GM18499 (cell line): Measurements from ENCODE around the gene FAM53A.

Experiments used
- ATAC-seq: cut with Tn5 transposase; IDR thresholded peaks from one replicate; pipeline ENCODE4 v1.9.1; 2021; ENCODE audit warnings: moderate number of reproducible peaks; ENCODE audit not compliant: insufficient read depth, unreplicated experiment

Gene FAM53A

DNA sequence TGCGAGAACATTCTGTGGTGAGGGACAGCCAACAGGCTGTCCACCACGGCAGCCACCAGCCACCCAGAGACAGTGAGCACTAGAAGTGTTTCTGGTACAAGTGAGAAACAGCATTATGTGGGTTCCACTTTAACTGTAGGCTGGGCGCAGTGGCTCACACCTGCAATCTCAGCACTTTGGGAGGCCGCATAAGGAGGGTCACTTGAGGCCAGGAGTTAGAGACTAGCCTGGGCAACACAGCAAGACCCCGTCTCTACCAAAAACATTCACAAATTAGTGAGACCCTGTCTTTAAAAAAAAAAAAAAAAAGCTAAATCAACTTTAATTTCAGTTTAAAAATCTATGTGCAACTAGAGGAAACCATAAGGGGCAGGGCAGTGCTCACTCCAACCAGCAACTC, 20.6 kb downstream of the FAM53A start:
- ATAC-seq = no peak

GRCh38 chr4:1661695-1662094, 22.4 kb downstream of the FAM53A start:
- ATAC-seq = no peak

DNA sequence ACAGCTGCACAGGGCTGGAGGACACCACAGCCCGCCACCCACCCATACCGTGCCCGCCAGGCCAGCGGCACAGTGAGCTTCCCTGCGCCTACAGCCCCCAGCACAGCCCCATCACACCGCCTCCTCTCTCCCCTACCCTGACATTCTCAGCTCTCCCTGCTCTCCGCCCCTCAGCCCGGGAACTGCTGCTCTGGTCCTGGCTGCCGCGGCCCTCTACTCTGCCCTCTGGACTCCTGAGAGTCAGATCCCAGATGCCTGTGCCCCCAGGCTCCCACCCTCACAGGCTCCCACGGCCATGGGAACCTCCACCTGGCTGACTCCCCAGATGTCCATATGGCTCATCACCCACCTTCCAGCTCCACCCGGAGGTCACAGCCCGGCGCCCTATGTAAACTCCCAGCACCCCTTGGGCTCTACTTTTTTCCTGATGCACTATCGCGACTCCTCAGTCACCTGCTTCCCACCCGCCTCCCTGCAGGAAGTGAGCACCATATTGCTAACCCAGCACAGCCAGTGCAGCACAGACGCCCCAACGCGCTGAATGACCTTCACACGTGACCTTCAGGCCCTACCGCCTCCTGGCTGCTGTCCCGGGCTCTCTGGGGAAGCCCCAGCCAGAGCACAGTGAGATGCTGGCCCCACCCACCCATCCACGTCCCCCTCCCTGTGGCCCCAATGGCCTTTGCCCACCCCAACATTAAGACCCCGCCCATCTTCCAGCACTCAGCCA, 23.0 kb downstream of the FAM53A start:
- no peak for ATAC-seq

- ATAC-seq = no peak
Observed at GRCh38 chr4:1659104-1660043, 24.7 kb downstream of the FAM53A start.

GRCh38 chr4:1658581-1658980, 25.5 kb downstream of the FAM53A start:
- ATAC-seq = no peak

GRCh38 chr4:1658146-1658545, 26.0 kb downstream of the FAM53A start:
- no peak for ATAC-seq

- no peak for ATAC-seq
Observed at GRCh38 chr4:1656986-1657385, 27.1 kb downstream of the FAM53A start.

- no peak for ATAC-seq
Observed at GRCh38 chr4:1656132-1656531, 28.0 kb downstream of the FAM53A start.

GRCh38 chr4:1655676-1656075, 28.4 kb downstream of the FAM53A start:
- ATAC-seq = no peak

GRCh38 chr4:1655081-1655480, 29.0 kb downstream of the FAM53A start:
- no peak for ATAC-seq

DNA sequence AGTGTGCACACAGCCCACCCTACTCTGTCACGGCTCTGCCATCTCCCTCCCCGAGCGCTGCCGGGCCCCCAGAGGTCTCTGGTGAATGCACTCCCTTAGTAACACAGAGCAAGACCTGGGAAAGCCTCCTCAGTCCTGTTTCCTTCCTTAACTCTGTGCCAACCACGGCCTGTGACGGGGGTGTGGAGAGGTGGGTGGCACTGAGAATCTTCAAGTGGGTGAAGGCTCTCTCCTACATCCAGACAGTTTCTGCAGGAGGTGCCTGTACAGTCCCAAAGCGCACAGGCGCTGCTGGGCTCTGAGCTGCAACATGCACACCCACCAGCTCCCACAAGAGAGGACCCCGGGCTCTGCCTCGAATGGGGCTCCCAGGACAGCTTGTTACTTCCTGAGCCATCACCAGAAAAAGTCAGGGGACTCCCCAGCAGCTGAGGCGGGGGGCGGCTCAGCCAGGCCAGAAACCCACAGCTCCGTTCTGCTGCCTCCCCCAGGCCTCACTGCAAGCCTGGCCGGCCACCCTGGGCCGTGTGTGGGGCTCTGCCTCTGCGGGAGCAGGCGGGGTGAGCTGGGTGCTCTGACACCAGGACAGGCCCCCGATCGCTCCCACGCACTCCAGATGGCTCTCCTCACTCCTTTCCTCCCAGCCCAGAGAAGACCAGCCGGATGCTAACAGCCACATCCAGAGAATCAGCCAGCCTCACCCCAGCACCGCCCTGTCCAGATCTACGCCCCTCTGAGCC, 29.7 kb downstream of the FAM53A start:
- ATAC-seq = no peak

GRCh38 chr4:1653776-1654175, 30.3 kb downstream of the FAM53A start:
- no peak for ATAC-seq

DNA sequence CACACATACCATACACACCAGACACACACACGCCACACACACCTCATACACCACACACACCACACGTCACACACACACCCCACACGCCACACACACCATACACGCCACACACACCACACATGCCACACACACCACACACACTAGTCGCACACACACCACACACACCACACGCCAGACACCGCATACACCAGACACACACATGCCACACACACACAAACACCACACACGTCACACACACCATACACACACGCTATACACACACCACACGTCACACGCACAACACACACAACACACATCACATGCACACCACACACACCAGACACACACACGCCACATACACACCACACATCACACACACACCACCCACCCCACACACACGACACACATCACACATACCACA, 32.0 kb downstream of the FAM53A start:
- ATAC-seq = no peak

DNA sequence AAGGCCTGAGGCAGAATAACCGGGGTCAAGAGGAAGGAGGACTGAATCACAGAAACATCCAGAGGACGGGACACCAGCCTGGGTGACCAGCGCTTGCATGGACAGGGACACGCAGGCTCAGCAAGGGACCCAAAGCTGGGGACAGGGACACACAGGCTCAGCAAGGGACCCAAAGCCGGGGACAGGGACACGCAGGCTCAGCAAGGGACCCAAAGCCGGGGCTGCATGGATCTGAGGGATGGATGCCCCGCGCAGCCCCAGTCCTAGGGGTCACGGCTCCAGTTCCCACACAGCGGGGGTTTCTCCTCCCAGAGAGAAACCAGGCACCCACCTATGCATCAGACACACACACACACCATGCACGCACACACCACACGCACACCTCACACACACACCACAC, 32.5 kb downstream of the FAM53A start:
- no peak for ATAC-seq

DNA sequence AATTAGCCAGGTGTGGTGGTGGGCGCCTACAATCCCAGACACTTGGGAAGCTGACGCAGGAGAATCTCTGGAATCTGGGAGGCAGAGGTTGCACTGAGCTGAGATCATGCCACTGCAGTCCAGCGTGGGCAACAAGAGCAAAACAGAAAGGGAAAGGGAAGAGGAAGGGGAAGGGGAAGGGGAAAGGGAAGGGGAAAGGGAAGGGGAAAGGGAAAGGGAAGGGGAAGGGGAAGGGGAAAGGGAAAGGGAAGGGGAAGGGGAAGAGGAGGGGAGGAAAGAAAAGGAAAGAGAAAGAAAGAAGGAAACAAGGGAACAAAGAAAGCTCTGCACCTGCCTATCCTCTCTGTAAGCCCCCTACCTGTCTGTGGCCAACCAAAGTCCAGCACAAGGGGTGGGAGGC, 35.2 kb downstream of the FAM53A start:
- no peak for ATAC-seq

GRCh38 chr4:1647432-1647831, 36.7 kb downstream of the FAM53A start:
- ATAC-seq = no peak

GRCh38 chr4:1646690-1647089, 37.4 kb downstream of the FAM53A start:
- no peak for ATAC-seq

DNA sequence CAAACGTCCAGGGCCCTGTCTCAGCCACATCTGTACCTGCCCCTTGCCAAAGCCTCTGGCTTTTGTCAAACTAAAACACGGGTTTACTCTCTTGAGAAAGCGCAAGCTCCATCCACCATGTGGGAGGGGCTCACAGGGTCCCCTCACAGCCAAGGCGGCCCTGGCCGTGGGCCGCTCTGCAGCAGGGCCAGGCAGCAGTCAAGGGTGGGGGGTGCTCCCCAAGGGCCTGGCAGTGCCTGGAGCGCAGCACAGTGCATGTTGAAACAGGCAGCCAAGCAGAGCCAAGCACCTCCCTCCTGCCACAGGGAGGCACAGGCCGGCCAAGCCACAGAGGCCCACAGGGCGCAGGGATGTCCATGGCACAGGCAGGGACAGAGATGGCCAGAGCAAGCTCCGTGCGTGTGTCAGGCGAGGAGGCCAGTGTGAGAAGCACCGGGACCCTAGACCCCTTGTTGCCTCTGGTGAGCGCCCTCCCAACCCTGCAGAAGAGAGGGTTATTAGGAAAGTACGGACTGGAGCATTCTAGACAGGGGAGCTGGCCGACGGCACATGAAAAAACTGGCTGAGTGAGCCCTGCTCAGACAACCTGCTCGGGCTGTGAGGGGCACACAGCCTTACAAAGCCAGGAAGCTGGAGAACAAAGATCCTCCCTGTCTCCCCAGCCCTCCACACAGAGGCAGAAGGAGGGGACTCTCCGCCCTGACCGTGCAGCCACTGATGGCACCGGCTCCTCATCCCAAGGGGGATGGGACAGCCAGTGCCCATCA, 39.0 kb downstream of the FAM53A start:
- ATAC-seq = no peak

DNA sequence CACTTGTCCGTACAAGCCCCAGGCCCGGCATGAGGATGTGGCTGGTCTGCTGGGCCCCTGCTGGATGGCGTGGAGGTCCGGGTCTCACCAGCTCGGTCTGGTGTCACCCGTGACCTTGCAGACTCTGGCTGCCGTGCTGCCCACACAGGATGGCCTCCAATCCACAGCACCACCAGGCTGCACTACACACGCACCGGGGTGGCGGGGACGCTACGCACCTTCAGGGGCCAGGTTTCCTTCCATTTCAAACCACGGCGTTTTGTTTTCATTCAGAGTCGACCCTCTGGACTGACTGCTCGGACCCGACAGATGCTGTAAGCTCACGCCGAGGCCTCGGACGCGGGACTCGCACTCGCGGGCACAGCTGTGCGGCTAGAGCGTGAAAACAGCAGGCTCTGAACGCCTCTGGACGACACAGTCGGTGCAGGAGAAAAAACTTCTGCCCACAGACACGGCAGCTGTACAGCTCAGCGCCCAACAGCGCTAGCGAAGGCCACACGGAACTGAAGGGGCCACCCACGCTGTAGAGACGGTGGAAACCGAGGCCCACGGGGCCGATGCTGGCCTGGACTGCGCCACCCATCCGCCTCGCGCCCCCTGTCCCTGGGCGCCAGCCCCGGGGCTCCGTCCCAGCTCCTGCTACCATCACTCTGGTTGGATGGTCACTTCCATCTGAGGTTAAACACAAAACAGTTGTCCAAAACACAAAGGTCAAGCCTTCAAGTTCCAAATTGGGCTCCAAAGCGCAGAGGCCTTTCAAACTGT, 40.0 kb downstream of the FAM53A start:
- ATAC-seq = no peak
